ENCODE measurements around the gene TES.

Gene TES

DNA sequence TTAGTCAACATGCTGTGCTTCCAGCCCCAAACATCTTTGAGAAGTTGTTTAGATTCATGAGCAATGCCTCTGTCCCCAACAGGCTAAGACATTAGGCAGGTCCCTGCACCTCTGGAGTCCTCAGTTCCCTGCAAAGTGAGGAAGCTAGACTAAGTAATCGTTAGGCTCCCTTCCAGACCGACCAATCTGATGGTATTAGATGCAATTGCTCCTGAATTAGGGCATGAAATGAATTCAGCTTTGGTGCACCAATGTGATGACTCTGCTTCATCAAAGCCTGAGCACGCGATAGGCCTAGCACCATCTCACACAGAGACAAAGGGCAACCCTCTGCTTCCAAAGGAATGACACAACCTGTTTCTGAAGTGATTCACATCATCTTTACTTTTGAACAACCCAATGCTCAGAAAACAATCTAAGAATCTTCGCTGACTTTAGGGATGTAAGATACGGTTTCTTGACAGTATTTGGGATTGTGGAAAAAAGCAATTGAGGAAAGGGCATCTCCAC lies 723 bp upstream of the TES start:
- Histone ChIP-seq H3K9me3 (ENCODE audit: control insufficient read depth in 5 of 5, low read length in 5 of 5) (no peaks in the 10 kb centered on the region), H3K4me1 (ENCODE audit: control insufficient read depth in 5 of 5, insufficient read depth in 5 of 5, low read length in 5 of 5) (peaks cover 10 to 26% (median 24%) of the 10 kb centered on the region in 5 donors), H3K4me3 (ENCODE audit: low read depth in 1 of 5, low read length in 5 of 5) (peak overlapping the region in 2 of 5 donors; percentile 72 to 86), H3K9ac (ENCODE audit: low read length in 5 of 5) (no peak overlapping the region), H3K27me3 (ENCODE audit: control insufficient read depth in 5 of 5, insufficient read depth in 4 of 5, low read length in 5 of 5) (no peaks in the 10 kb centered on the region), H3K27ac (ENCODE audit: low read depth, low read length) (no peak overlapping the region), H3K36me3 (ENCODE audit: control insufficient read depth in 5 of 5, insufficient read depth in 5 of 5, low read length in 5 of 5) (no peaks in the 10 kb centered on the region)

DNA sequence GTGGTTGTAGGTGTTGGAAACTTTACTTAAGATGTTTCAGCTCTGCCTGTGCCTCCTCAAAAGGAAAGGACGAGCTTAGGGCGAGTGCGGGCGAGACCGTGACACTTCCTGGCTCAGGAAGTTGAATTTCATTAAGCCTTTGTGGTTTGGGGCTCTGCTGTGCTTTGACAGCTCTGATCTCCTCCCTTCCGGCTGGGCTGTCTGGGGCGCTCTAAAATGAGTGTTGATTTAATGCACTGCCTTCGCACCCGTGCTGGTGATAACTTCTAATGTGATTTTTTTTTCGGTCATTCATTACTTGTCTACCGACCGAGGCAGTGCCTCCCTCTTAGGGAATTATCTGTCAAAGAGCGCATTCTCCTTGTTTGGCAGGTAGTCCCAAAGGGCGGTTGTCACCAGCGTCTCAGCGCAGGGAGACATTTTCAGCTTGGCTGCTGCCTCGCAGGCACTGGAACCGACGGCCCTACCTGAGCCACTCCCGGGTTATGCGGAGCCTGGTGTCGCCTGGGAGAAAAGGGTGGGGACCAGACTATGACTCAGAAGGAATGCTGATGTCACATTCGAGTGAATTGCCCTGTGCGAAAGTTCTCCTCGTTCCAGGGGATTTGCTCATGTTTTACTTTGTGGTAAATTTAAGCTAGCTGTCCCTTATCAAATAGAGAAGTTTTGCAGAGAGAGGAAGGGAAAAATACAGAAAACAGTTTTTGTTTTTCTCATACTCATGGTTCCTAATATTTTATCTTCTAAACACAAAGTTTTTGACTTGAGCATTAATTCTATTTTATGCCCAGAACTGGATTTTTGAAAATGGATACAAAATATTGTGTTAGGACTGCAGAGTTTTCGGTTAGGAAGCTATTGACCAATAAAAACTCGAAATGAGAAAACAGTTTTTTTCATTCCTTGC lies 920 bp downstream of the TES start:
- Histone ChIP-seq H3K36me3 (ENCODE audit: control insufficient read depth in 5 of 5, insufficient read depth in 5 of 5, low read length in 5 of 5) (no peaks in the 10 kb centered on the region), H3K4me3 (ENCODE audit: low read depth in 1 of 5, low read length in 5 of 5) (peak overlapping the region; percentile 72 to 92 (median 83)), H3K4me1 (ENCODE audit: control insufficient read depth in 5 of 5, insufficient read depth in 5 of 5, low read length in 5 of 5) (peaks cover 10 to 28% (median 26%) of the 10 kb centered on the region in 5 donors), H3K27me3 (ENCODE audit: control insufficient read depth in 5 of 5, insufficient read depth in 4 of 5, low read length in 5 of 5) (no peaks in the 10 kb centered on the region), H3K9me3 (ENCODE audit: control insufficient read depth in 5 of 5, low read length in 5 of 5) (no peaks in the 10 kb centered on the region), H3K9ac (ENCODE audit: low read length in 5 of 5) (peak overlapping the region; percentile 70 to 81 (median 72)), H3K27ac (ENCODE audit: low read depth, low read length) (peak overlapping the region; percentile 74)

DNA sequence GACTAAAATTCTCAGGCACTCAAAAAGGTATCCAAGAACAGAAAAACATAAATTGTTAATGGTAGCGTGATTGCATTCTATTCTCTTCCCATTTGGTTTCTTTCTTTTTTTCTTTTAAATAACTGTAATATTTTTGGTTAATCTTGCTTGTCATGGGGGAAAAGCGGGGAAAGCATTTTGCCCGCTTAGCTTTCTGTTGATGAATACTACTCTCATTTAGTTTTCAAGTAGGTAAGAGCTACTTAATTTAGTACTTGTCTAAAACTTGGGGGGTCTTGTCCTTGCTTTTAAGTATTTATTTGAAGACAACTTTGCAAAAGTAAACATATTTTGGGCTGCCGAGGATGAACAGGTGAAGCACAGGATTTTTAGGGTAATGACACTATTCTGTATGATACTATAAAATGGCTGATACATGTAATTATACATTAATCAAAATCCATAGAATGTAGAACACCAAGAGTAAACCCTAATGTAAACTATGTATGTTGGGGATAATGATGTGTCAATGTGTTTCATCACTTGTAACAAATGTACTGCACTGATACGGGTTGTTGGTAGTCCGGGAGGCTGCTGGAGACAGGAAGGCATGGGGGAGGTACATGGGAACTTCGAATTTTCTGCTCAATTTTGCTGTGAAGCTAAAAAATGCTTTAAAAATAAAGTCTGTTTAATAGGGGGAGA lies 1.7 kb downstream of the TES start:
- no peaks in the 10 kb centered on the region for H3K36me3 ChIP-seq (ENCODE audit: control insufficient read depth in 5 of 5, insufficient read depth in 5 of 5, low read length in 5 of 5)
- H3K4me3 ChIP-seq (ENCODE audit: low read depth in 1 of 5, low read length in 5 of 5): peak overlapping the region in 3 of 5 donors; percentile 72 to 86 (median 83)
- H3K27ac ChIP-seq (ENCODE audit: low read depth, low read length): peak overlapping the region; percentile 74
- H3K9ac ChIP-seq (ENCODE audit: low read length in 5 of 5): no peak overlapping the region
- no peaks in the 10 kb centered on the region for H3K9me3 ChIP-seq (ENCODE audit: control insufficient read depth in 5 of 5, low read length in 5 of 5)
- peaks cover 10 to 30% (median 26%) of the 10 kb centered on the region in 5 donors for H3K4me1 ChIP-seq (ENCODE audit: control insufficient read depth in 5 of 5, insufficient read depth in 5 of 5, low read length in 5 of 5)
- no peaks in the 10 kb centered on the region for H3K27me3 ChIP-seq (ENCODE audit: control insufficient read depth in 5 of 5, insufficient read depth in 4 of 5, low read length in 5 of 5)

- Histone ChIP-seq H3K27me3 (ENCODE audit: control insufficient read depth in 5 of 5, insufficient read depth in 4 of 5, low read length in 5 of 5) (no peaks in the 10 kb centered on the region), H3K4me1 (ENCODE audit: control insufficient read depth in 5 of 5, insufficient read depth in 5 of 5, low read length in 5 of 5) (peaks cover 10 to 35% (median 26%) of the 10 kb centered on the region in 5 donors), H3K36me3 (ENCODE audit: control insufficient read depth in 5 of 5, insufficient read depth in 5 of 5, low read length in 5 of 5) (no peaks in the 10 kb centered on the region), H3K4me3 (ENCODE audit: low read depth in 1 of 5, low read length in 5 of 5) (no peak overlapping the region), H3K9ac (ENCODE audit: low read length in 5 of 5) (no peak overlapping the region), H3K9me3 (ENCODE audit: control insufficient read depth in 5 of 5, low read length in 5 of 5) (no peaks in the 10 kb centered on the region), H3K27ac (ENCODE audit: low read depth, low read length) (peak overlapping the region; percentile 32)
These were observed 2.5 kb downstream of the TES start for GRCh38 chr7:116212869-116213268.

DNA sequence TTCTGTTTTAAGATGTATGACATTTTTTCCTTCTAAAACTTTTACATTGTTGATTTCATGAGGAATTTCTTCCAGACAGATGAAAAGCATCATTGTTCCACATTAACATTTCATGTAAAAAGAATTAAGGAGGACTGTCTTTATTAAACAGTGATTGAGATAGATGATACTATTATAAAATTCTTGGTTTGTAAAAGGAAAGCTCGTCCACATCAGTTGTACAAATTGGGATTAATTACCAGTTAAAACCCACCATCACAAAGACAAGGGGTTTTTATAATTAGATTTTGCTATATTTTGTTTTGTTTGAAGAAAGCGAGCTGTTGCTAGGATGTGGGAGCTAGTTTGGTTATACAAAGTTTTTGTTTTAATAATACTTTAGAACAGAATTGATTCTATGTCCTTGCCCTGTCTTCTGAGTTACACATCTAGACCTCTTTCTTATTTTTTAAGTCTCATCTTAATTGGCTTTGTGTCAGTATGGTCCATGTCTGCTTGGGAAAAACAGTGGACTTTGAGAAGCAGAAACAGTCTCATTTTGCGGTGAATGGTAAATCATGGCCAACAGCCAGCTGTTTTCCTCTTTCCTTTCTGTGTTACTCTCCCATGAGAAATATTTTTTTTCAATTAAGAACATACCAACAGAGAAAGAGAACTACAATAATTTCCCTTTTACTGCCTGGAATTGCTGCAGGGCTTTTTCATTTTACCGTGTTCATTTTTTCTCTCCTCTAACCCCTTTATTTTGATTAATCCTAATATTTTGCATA lies 3.2 kb downstream of the TES start:
- no peak overlapping the region for H3K9ac ChIP-seq (ENCODE audit: low read length in 5 of 5)
- H3K27ac ChIP-seq (ENCODE audit: low read depth, low read length): peak overlapping the region; percentile 32
- peaks cover 10 to 39% (median 26%) of the 10 kb centered on the region in 5 donors for H3K4me1 ChIP-seq (ENCODE audit: control insufficient read depth in 5 of 5, insufficient read depth in 5 of 5, low read length in 5 of 5)
- no peaks in the 10 kb centered on the region for H3K9me3 ChIP-seq (ENCODE audit: control insufficient read depth in 5 of 5, low read length in 5 of 5)
- no peaks in the 10 kb centered on the region for H3K27me3 ChIP-seq (ENCODE audit: control insufficient read depth in 5 of 5, insufficient read depth in 4 of 5, low read length in 5 of 5)
- H3K36me3 ChIP-seq (ENCODE audit: control insufficient read depth in 5 of 5, insufficient read depth in 5 of 5, low read length in 5 of 5): no peaks in the 10 kb centered on the region
- H3K4me3 ChIP-seq (ENCODE audit: low read depth in 1 of 5, low read length in 5 of 5): peak overlapping the region in 1 of 5 donors; percentile 26

- H3K9me3 ChIP-seq (ENCODE audit: control insufficient read depth in 5 of 5, low read length in 5 of 5): no peaks in the 10 kb centered on the region
- H3K4me1 ChIP-seq (ENCODE audit: control insufficient read depth in 5 of 5, insufficient read depth in 5 of 5, low read length in 5 of 5): peaks cover 10 to 39% (median 30%) of the 10 kb centered on the region in 5 donors
- no peaks in the 10 kb centered on the region for H3K36me3 ChIP-seq (ENCODE audit: control insufficient read depth in 5 of 5, insufficient read depth in 5 of 5, low read length in 5 of 5)
- no peak overlapping the region for H3K9ac ChIP-seq (ENCODE audit: low read length in 5 of 5)
- no peak overlapping the region for H3K27ac ChIP-seq (ENCODE audit: low read depth, low read length)
- H3K27me3 ChIP-seq (ENCODE audit: control insufficient read depth in 5 of 5, insufficient read depth in 4 of 5, low read length in 5 of 5): no peaks in the 10 kb centered on the region
- no peak overlapping the region for H3K4me3 ChIP-seq (ENCODE audit: low read depth in 1 of 5, low read length in 5 of 5)
These were observed 4.6 kb downstream of the TES start for GRCh38 chr7:116214921-116215320.

GRCh38 chr7:116215551-116215950 lies 5.2 kb downstream of the TES start:
- H3K4me1 ChIP-seq (ENCODE audit: control insufficient read depth in 5 of 5, insufficient read depth in 5 of 5, low read length in 5 of 5): peaks cover 10 to 39% (median 23%) of the 10 kb centered on the region in 5 donors
- no peak overlapping the region for H3K27ac ChIP-seq (ENCODE audit: low read depth, low read length)
- no peak overlapping the region for H3K4me3 ChIP-seq (ENCODE audit: low read depth in 1 of 5, low read length in 5 of 5)

GRCh38 chr7:116216956-116217571 lies 6.7 kb downstream of the TES start:
- H3K36me3 ChIP-seq (ENCODE audit: control insufficient read depth in 5 of 5, insufficient read depth in 5 of 5, low read length in 5 of 5): no peaks in the 10 kb centered on the region

More at GRCh38 chr7:116215551-116215950, 5.2 kb downstream of the TES start:
- H3K9me3 ChIP-seq (ENCODE audit: control insufficient read depth in 5 of 5, low read length in 5 of 5): no peaks in the 10 kb centered on the region
- H3K36me3 ChIP-seq (ENCODE audit: control insufficient read depth in 5 of 5, insufficient read depth in 5 of 5, low read length in 5 of 5): no peaks in the 10 kb centered on the region
- no peak overlapping the region for H3K9ac ChIP-seq (ENCODE audit: low read length in 5 of 5)
- no peaks in the 10 kb centered on the region for H3K27me3 ChIP-seq (ENCODE audit: control insufficient read depth in 5 of 5, insufficient read depth in 4 of 5, low read length in 5 of 5)

DNA sequence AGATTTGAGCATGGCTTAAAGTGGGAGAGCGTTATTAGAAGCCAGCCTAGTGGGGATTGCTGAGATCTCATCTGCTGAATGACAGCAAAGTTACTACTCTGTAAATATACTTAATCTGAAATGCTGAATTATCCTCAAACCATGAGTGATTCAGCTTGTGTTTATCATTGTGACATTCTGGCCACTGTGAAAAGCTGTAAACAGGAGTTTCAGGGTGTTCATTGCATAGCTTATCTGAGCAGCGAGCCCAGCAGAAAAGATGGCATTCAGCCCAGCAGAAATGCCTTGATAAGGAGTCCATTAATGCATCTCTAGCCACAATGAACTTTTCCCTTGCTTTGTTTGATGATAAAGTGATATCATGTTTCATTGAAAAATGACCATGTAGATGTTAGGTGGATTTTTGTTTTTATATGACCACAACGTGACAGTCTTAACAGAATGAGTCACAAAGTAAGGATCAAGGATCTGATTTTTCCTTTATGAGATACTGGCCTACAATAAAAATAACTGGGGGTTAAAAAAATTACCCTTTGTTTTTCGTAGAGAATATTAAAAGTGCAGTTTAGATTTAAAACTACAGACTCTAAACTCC lies 7.8 kb downstream of the TES start:
- no peak overlapping the region for H3K9ac ChIP-seq (ENCODE audit: low read length in 5 of 5)
- no peak overlapping the region for H3K4me3 ChIP-seq (ENCODE audit: low read depth in 1 of 5, low read length in 5 of 5)
- H3K4me1 ChIP-seq (ENCODE audit: control insufficient read depth in 5 of 5, insufficient read depth in 5 of 5, low read length in 5 of 5): peaks cover 5 to 28% (median 11%) of the 10 kb centered on the region in 5 donors
- no peaks in the 10 kb centered on the region for H3K9me3 ChIP-seq (ENCODE audit: control insufficient read depth in 5 of 5, low read length in 5 of 5)
- H3K27me3 ChIP-seq (ENCODE audit: control insufficient read depth in 5 of 5, insufficient read depth in 4 of 5, low read length in 5 of 5): no peaks in the 10 kb centered on the region
- no peak overlapping the region for H3K27ac ChIP-seq (ENCODE audit: low read depth, low read length)
- no peaks in the 10 kb centered on the region for H3K36me3 ChIP-seq (ENCODE audit: control insufficient read depth in 5 of 5, insufficient read depth in 5 of 5, low read length in 5 of 5)

More at GRCh38 chr7:116216956-116217571, 6.7 kb downstream of the TES start:
- H3K9me3 ChIP-seq (ENCODE audit: control insufficient read depth in 5 of 5, low read length in 5 of 5): no peaks in the 10 kb centered on the region
- H3K4me1 ChIP-seq (ENCODE audit: control insufficient read depth in 5 of 5, insufficient read depth in 5 of 5, low read length in 5 of 5): peaks cover 5 to 35% (median 15%) of the 10 kb centered on the region in 5 donors
- H3K4me3 ChIP-seq (ENCODE audit: low read depth in 1 of 5, low read length in 5 of 5): no peak overlapping the region
- no peak overlapping the region for H3K27ac ChIP-seq (ENCODE audit: low read depth, low read length)
- H3K9ac ChIP-seq (ENCODE audit: low read length in 5 of 5): no peak overlapping the region
- no peaks in the 10 kb centered on the region for H3K27me3 ChIP-seq (ENCODE audit: control insufficient read depth in 5 of 5, insufficient read depth in 4 of 5, low read length in 5 of 5)
